Endometrial microvascular endothelial cells (primary cell): ENCODE results near the gene SYT6. TPM values are rescaled to one million over a fixed set of nuclear protein-coding genes. Genes with fewer than 3 reads are reported as not detected.
"Not testable (repeated sequence)": the region's sequence is repeated elsewhere in the genome, so short reads cannot be mapped to it uniquely, and the experiment has no call there.

Experiments
- in situ Hi-C: cut with HindIII; loops from 2 replicates; pipeline ENCODE4 v1.10.0; 2017; ENCODE audit warnings: low sequenced_read_pairs, low pct_unique_long_range_greater_than_20kb; ENCODE audit errors: inconsistent ontology term
- total RNA-seq: library from RNA; depleted of rRNA; stranded (reverse); fragments of >200 nt; gene quantifications from one replicate; pipeline ENCODE4 v1.2.3, GENCODE V29; 2015; ENCODE audit errors: inconsistent ontology term

SYT6 gene
- total RNA-seq, 1 donor from 2014 or later, result not detected

DNA sequence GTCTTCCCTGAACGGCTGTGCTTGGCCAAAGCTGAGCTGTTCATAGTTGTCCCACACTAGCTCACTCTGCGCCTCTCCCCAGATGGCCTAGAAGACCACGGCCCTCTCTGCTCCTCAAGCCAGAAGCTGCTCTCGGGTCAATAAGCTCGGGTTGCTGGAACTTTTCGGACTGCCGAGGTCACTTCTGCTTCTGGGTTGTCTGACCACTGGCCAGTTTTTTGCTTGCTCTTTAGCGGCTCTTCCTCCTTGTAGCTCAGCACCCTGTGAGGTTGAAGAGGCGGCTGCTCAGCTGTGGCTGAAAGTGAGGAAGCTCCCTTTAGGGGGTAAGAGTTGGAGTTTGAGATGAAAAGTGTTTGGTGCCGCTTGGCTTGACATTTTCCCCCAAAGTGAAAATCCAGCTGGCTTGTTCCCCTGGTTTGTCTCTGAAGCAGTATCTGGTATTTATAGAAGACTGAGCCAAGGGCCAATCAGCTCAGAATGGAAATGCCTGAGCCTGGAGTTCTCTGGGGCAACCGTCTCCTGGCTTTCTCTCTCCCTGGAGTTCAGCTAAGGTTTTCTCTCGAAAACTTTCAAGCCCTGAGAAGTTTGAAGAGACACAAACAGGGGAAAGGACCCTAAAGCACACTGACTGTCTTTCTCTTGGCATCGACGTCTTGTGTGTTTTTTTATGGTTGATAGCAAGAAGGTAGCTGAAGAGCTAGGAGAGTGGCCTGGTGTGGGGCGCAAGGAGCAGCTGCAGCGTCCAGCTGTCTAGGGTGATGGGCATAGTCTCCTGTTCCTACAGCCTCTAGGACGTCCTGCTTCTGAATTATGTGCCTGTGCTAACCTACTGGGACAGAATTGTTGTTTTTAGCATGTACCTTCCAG lies 72.0 kb downstream of the SYT6 start:
- in situ Hi-C loops, result no loop called here

DNA sequence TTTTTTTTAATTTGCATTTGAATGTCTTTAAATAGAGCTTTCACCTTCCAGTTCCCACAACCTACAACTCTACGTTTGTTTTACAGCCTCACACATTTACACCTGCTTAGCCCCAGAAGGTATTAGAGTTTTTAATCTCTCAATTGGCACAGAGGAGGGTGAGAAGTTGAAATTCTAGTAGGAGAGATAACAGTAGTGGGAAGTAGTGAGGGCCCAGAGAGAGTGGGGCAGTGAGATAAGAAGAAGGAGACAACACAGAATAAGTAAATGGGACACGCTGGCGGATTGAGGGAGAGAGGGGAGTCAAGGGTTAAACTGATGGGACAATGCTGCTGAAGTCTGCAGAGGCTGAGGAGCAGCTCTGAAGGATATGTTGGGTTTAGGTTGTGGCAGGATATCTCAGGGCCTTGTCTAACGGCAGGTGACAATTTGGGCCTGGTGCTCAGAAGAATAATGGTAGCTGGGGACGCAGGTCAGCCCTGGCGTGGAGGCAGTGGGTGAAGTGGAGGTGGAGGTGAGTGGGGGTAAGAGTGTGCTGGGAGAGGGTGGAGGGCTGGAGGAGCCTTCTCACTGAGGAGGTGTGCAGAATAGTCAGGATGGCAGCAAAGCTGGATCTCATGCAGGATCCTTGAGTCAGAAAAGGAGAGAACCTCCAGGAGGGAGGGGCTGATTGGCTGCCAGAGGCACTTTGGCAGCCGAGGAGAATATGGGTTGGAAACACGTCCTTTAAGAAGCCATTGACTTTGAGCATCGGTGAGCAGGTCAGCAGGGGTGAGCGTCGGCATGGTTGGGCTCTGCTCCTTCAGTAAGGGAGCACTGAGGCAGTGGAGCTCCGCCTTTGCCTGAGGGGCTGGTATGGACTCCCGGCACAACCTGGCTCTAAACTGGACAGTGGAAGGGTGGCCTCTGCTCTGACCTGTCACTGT lies 72.9 kb downstream of the SYT6 start:
- in situ Hi-C loops, result no loop called here

DNA sequence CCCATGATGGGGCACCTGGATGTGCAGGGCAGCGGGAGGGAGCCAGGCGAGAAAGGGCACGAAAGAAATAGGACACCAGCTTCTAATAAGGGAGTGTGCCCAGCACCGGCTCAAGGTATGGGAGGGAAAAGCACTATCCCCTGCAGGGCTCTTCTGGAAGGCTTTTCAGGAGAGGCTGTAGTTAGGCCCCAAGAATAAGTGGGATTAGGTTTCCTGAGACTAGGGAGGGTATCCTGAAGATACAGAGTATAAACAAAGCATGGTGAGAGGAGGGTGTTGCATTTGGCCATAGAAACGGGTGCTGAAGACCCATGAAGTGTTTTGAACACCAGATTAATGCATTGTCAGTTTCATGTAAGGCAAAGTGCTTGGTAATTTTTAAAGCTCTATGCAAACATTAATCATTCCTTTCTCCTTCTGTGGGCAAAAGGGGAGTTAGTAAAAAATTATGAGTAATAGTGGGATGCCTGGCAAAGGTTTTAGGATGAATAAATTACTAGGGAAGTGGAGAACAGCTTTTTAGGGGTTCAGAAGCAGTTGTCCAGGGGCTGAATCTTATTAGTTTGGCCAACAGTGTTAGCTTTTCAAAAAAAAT lies 74.0 kb downstream of the SYT6 start:
- in situ Hi-C loops, result no loop called here

DNA sequence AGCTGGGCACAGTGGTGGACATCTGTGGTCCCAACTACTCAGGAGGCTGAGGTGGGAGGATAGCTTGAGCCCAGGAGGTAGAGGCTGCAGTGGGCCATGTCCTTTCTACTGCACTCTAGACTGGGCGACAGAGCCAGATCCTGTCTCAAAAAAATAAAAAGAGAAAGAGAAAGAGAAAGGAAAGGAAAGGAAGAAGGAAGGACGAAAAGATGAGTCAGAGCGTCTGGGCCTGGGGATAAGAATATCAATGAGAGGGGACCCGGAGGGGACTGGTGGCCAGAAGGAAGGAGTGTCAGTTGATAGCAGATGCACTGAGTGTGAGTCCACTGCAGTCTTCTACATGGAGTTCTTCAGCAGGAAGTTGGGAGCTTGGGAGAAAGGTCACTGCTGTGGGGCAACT lies 75.6 kb downstream of the SYT6 start:
- in situ Hi-C loops, result no loop called here

DNA sequence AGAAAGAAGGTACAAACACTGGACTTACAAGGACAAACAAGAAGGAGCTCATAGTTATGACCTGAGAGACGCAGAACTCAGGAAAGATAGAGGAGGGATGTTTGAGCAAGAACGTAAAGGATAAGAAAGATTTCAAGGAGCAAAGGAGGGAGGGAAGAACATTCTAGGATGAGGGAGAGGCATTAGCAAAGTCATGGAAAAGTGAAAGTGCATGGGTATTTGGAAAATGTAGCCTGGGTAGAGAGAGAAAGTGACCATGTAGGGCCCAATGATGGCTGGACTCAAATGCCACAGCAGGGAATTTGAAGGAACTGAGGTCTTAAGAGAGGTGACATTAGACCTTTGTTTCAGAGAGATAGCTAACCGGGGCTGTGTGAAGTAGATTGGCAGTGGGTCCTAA lies 76.5 kb downstream of the SYT6 start:
- in situ Hi-C loops, result no loop called here

DNA sequence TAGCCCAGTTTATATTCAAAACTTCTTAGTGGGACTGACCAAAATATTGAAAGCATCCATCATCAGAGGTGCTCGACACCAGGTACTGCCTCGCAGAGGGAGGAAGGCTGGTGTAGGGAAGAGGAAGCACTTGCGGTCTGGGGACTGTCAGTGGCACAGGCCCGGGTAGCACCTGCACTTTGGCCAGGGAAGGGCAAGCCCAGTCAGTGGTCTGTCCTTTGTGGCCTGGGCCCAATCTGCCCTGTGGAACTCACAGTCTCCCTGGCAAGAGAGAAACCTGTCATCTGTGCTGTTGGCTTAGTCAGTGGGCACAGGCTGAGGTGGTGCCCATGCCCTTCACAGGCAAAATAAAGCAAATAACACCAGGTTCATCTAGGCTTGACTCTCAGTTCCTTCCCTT lies 77.4 kb downstream of the SYT6 start:
- in situ Hi-C loops, result no loop called here

DNA sequence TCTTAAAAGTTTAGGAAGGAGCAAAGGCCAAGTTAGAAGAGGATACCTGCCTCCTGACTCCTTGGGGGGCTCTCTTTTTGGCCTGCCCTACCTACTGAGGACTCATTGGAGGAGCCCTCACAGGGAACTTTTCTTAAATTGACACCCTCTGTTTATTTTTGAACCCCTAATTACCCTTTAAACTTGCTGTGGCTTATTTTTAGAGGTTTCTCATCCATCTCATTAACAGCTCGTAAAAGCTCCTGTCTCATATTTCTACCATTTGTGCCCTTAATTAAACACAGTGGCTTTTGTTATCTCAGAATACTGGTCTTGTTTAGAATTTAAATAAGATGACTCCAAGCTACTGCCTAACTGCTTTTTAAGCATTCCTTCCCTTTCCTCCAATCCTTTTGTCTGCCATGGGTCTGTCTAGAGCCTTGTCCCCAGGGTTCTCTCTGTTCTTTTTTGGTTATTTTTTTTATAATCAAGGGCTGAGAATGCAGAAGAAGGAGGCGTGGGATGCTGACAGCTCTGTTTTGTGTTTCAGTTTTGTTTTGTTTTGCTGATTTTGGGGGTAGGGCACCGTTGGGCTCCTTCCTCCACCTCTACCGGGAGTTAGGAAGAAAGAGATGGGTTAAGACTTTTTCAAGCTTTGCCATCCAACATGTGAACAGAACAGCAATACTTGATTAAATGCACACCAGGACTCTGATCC lies 78.0 kb downstream of the SYT6 start:
- in situ Hi-C loops, result no loop called here

DNA sequence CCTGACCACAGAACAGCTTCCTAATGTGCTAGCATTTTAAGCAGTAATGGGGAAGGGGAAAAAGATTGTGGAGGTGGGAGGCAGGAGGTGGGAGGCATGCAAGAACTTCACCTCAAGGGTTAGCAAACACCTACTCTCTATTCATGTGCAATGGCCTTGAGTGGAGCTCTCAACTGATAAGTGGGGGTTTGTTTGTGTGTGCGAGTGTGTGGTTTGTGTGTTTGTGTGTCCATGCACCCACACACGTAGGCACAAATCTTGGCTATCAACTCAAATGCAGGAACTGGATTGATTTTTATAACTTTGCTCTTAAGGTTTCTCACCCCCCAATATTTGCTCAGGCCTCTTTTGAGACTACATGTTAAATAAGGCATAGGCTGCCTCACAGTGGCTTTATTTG lies 78.6 kb downstream of the SYT6 start:
- in situ Hi-C loops, result no loop called here

DNA sequence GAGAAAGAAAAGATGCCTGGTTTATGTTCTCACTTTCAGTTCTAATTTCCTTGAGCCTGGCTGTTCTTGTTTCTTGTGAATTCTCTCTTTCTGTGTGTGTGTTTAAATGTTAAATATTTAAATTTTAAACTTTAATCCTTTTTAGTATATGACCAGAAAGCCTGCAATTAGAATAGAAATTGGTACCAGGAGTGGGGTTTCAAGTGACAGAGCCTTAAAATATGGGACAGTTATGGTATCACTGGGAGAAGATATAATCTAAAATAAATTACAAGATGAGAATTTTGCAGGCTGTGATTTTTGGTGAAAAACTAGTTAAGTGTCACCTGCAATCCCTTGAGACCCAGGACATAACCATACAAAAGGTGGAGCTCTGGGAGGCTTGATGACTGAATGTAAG lies 81.4 kb downstream of the SYT6 start:
- in situ Hi-C loops, result no loop called here

DNA sequence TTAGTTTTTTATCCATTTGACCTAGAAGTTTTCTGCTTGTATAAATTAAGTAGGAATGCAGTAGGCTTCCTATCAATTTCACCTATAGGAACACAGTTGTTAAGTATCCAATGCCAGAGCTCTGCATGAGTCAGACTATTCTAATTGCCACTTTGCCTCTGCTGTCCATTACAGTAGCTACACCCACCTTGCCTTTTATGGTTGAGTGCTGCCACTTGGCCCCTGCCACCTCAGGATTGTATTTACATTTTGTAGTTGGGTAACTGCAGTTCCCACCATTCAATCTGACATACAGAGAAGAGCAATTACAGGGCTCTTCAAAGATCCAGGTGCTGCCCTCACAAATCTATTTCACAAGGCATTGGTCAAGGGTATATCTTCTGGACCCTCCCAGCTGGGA lies 83.9 kb downstream of the SYT6 start:
- in situ Hi-C loops, result not testable (repeated sequence)

DNA sequence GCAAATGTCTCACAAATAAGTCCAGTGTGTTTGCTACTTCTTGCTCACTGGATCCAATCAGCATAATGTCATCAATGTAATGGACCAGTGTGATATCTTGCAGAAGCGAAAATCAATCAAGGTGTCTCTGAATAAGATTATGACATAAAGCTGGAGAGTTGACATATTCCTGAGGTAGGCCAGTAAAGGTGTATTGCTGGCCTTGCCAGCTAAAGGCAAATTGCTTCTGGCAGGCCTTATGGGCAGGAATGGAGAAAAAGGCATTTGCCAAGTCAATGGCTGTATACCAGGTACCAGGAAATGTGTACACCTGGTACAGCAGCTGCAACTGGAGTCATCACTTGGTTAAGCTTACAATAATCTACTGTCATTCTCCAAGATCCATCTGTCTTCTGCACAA lies 85.0 kb downstream of the SYT6 start:
- in situ Hi-C loops, result not testable (repeated sequence)

DNA sequence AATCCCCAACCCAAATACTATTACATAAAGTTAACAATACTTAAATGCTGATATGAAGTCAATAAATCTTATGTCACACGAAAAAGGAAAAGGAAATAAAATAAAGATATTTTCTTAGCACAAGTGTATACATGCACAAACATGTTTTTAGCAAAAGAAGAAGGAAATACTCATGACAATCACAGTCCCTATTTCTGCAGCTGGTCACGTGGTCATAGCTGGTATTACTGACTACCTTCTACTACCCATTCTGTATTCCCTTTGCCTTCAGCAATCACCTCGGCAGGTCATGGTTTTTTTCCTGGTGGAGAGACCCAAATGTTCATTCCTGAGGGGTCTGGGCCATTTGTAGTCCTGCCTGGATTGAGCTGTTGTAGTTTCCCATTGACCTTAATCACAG lies 88.0 kb downstream of the SYT6 start:
- in situ Hi-C loops, result not testable (repeated sequence)

DNA sequence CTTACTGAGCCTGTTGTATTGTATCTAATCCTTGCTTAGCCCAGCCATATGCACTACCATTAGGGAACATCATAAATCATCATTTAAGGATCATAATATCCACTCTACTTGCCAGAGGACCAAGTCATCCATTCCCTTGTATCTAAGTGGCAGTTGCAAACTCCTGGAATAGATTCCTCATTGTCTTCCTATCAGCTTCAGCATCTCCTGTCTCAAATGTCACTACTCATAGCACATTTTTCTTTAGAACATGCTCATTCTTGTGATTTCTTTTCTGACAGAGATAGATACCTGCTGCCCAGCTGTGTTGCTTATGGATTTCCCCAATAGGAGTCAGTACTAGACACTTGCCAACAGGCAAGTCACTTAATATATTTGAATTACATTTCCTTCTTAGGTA lies 90.1 kb downstream of the SYT6 start:
- in situ Hi-C loops, result no loop called here

DNA sequence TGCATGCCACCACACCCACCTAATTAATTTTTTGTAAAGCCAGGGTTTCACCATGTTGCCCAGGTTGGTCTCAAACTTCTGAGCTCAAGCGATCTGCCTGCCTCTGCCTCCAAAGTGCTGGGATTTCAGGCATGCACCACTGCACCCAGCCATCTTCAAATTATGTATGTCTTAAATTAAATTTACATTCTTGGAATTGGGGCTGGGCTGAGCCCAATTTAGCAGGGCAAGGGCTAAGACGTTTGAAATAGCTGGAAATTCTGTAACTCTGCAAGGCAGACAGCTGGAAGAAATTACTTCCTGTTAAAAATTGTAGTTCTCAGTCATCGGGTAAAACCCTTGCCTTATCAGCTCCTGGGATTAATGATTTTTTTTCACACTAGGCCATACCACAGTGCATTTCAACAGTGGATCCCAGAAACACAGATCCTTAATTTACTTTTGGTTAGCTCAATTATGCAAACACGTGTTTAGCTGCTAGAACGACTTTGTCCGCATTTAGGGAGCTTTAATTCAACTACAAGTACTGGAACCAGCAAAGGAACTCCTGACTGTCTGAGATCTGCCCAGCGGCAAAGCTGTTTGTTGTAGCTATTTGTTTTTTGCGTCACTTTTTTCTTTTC lies 91.1 kb downstream of the SYT6 start:
- in situ Hi-C loops, result no loop called here

DNA sequence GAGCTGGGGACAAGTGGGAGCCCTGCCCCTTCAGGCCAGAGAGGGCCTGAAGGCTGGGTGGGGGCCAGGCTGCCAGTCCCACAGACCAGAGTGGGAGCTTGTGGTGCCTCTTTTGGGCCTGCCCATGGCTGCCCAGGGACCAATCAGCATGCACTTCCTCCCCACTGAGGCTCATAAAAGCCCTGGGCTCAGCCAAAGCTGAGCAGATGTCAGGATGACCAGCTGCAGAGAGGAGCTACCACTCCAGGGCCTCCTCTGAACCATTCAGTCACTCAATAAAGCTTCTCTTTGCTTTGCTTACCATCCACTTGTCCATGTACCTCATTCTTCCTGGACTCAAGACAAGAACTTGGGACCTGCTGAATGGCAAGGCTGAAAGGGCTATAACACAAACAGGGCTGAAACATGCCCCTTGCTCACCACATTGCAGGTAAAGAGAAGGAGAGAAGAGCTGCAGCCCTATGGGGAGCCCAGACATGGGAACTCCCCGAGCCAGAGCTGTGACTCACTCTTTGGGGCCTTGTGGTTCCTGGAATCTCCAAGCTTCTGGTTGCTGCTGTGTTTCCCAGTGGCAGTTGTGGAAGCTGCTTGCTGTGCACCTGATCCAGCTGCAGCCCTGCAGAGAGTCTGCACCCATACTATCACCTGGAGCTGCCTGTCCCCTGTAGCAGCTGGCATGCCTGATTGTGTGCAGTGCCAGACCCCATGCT lies 92.4 kb downstream of the SYT6 start:
- in situ Hi-C loops, result no loop called here

DNA sequence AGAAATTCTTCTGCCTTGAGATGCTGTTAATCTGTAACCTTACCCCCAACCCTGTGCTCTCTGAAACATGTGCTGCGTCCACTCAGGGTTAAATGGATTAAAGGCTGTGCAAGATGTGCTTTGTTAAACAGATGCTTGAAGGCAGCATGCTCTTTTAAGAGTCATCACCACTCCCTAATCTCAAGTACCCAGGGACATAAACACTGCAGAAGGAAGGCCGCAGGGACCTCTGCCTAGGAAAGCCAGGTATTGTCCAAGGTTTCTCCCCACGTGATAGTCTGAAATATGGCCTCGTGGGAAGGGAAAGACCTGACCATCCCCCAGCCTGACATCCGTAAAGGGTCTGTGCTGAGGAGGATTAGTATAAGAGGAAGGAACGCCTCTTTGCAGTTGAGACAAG lies 95.4 kb downstream of the SYT6 start:
- in situ Hi-C loops, result not testable (repeated sequence)

DNA sequence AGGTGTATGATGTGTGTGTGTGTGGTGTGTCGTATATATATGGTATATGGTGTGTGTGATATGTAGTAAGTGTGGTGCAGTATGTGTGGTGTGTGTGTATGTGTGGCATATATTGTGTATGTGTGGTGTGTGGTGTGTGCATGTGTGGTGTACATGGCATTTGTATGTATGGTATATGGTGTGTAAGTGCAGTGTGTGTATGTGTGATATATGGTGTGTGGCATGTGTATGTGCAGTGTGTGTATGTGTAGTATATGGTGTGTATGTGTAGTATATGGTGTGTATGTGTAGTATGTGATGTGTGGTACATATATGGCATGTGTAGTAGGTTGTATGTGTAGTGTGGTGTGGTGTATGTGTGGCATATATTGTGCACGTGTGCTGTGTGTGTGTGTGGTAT lies 99.5 kb downstream of the SYT6 start:
- in situ Hi-C loops, result no loop called here

DNA sequence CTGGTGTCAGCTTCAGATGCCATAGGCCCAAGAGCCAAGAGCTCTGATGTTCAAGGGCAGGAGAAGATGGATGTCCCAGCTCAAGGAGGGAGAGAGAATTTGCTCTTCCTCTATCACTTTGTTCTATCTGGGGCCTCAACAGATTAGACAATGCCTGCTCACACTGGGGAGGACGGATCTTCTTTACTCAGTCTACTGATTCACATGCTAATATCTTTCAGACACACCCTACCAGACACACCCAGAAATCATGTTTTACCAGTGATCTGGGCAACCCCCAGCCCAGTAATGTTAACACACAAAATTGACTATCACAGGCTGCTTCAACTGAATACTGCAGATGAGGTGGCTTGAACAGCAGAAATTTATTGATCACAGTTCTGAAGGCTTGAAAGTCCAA lies 105.4 kb downstream of the SYT6 start:
- in situ Hi-C loops, result no loop called here
